ENCODE results near the gene RAB27A.
"Not testable (repeated sequence)": the region's sequence is repeated elsewhere in the genome, so short reads cannot be mapped to it uniquely, and the experiment has no call there.

RAB27A gene

DNA sequence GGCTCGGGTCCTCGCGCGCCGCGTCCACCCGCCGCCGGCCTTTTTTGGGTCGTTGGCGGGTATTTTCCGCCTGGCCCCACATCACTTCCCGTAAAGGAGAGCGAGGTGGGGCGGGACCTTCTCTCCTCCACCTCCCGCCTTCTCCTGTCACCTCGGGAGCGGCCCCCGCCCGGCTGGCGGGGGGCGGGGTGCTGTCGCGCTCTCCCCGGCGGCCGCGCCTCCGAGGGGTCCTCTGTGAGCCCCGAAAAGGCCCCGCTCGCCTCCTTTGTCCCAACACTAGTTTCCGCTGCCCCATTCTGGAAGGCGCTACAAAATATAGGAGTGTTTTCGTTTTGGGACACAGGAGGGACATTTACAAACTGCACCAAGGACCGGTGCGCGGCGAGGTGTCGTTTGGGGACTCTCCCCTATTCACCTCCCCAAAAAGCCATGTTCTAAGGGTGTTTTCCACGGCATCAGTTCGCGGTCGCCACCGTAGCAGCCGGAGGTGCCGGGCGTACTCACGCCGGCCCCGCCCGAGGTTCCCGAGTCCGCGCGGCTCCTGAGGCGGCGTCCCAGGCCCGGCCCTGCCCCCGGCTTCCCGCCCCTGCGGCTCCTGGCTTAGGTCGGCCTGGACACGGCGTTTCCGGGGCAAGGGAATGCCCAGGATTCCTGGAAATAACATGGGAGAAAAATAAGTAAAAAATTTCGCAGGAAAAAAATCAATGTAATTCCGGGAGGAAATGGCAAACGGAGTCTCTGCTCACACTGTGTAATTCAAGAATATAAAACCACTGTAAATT lies at the start of gene RAB27A:
Gene RAB27A (minus strand): TSS at position 68 of the 782 bp plus-strand sequence. CDS start 54,879 bp downstream, outside the sequence.
- peak; percentile 66 to 76 for DNase-seq
- peak; percentile 43 for TF ChIP-seq POLR2A (IDR thresholded peaks at IDR 0.05; ENCODE audit: low read length)
- no peak for TF ChIP-seq GATA1 (IDR thresholded peaks at IDR 0.05; ENCODE audit: low read depth, low read length)

DNA sequence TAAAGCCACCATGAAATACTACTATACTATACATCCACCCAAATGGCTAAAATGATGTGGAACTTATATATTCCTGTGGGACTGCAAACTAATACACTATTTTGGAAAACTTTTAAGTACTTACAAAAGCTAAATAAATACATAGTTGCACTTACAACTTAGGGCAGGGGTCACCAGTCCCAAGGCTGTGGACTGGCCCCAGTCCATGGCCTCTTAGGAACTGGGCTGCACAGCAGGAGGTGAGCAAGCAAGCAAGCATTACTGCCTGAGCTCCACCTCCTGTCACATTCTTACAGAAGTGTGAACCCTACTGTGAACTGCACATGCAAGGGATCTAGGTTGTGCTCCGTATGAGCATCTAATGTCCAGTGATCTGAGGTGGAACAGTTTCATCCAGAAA lies 47.5 kb upstream of the RAB27A start:
- TF ChIP-seq GATA1 (IDR thresholded peaks at IDR 0.05; ENCODE audit: low read depth, low read length): no peak
- TF ChIP-seq POLR2A (IDR thresholded peaks at IDR 0.05; ENCODE audit: low read length): no peak
- DNase-seq: no peak

DNA sequence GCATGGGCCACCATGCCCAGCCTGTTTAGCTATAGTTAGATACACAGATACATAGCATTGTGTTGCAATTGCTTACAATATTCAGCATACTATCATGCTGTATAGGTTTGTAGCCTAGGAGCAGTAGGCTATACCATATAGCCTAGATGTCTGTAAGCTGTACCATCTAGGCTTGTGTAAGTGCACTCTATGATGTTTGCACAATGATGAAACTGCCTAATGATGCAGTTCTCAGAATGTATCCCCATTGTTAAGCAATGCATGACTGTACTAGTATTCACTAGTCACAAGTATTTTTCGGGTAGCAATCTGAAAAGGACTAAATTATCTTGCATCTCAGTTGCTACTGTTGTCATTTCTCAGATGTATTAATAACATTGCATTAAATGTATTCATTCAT lies 45.4 kb upstream of the RAB27A start:
- DNase-seq: no peak
- no peak for TF ChIP-seq GATA1 (IDR thresholded peaks at IDR 0.05; ENCODE audit: low read depth, low read length)
- TF ChIP-seq POLR2A (IDR thresholded peaks at IDR 0.05; ENCODE audit: low read length): no peak

DNA sequence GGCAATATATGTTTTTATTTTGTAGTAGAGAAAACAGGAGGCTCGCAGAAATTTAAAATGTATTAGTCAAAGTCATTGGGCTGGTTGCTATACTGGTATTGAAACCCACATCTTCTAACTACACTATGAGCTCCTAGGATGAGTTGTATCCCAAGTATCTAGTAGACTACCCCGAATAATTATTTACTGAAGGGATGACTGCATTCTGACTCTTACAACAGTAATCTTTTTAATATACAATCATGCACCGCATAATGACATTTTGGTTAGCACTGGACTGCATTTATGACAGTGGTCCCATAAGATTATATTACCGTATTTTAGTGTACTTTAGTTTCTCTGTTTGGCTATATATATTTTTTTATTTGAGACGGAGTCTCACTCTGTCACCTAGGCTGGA lies 44.8 kb upstream of the RAB27A start:
- TF ChIP-seq POLR2A (IDR thresholded peaks at IDR 0.05; ENCODE audit: low read length): no peak
- no peak for DNase-seq

DNA sequence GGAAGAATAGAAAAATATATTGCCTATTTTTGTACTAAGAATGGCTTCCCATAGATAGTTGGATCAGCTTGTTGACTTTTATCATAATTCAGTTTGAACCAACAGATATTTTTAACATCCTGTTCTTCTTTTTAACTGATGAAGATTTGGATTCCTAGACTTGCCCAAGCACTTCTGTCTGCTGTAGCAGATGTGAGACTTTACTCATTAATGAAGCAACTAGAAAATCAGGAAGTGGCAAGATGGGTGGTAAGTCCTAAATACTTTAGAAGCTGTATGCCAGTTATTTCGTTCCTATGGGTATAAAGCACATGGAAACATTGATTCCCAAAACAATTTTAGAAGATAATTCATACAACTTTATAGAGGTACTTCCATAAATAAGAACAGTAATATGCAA lies 37.8 kb upstream of the RAB27A start:
- TF ChIP-seq POLR2A (IDR thresholded peaks at IDR 0.05; ENCODE audit: low read length) (no peak), GATA1 (IDR thresholded peaks at IDR 0.05; ENCODE audit: low read depth, low read length) (no peak)
- no peak for DNase-seq

DNA sequence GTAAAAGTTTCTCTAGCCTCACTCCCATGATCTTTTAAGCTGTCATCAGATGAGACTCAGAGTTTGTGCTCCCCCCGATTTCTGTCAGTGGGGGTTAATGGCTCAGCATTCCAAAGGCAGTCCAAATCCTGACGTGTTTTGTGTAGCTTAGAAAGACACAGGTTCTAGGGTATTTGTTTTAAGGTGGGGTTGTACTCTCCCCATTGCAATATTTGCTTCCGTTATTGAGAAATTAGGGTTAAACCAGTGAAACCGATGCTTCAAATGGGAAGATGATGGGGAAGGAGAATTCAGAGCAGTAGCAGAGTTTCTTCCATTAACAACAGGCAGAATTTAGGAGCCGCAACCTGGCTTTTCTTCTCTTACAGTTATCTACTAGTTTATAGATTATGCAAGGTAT lies 32.9 kb upstream of the RAB27A start:
- no peak for TF ChIP-seq GATA1 (IDR thresholded peaks at IDR 0.05; ENCODE audit: low read depth, low read length)
- TF ChIP-seq POLR2A (IDR thresholded peaks at IDR 0.05; ENCODE audit: low read length): no peak
- DNase-seq: no peak

DNA sequence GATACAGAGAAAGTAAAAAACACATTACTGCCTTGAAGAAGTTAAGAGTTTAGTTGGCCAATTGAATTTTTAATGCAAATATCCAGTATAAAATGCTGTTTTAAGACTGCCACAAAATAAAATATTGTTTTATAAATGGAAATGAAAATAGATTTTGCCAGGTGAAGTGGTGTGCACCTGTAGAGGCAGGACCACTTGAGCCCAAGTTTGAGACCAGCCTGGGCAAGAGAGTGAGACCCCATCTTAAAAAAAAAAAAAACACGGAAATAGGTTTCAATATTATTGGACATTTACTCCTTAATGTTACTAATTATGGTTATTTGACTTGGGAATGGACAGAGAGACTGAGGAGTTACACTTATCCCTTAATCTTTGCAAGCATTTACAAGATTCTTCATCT lies 31.4 kb upstream of the RAB27A start:
- TF ChIP-seq GATA1 (IDR thresholded peaks at IDR 0.05; ENCODE audit: low read depth, low read length) (no peak), POLR2A (IDR thresholded peaks at IDR 0.05; ENCODE audit: low read length) (no peak)
- DNase-seq: no peak

DNA sequence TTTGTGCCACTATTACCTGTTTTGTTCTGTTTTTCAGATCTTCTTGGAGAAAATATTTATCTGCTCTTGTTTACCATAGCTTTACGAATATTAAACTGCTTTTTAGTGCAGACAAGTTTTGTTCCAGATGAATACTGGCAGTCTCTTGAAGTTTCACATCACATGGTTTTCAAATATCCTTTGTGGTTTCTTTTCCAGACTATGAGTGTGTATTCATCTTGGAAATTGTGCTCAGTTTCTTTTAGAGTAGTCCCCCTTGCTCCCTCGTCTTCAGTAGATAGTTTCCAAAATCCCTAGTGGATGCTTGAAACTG lies 30.6 kb upstream of the RAB27A start:
- TF ChIP-seq GATA1 (IDR thresholded peaks at IDR 0.05; ENCODE audit: low read depth, low read length): no peak
- no peak for TF ChIP-seq POLR2A (IDR thresholded peaks at IDR 0.05; ENCODE audit: low read length)
- peak in 1 of 2 experiments; percentile 41 for DNase-seq

DNA sequence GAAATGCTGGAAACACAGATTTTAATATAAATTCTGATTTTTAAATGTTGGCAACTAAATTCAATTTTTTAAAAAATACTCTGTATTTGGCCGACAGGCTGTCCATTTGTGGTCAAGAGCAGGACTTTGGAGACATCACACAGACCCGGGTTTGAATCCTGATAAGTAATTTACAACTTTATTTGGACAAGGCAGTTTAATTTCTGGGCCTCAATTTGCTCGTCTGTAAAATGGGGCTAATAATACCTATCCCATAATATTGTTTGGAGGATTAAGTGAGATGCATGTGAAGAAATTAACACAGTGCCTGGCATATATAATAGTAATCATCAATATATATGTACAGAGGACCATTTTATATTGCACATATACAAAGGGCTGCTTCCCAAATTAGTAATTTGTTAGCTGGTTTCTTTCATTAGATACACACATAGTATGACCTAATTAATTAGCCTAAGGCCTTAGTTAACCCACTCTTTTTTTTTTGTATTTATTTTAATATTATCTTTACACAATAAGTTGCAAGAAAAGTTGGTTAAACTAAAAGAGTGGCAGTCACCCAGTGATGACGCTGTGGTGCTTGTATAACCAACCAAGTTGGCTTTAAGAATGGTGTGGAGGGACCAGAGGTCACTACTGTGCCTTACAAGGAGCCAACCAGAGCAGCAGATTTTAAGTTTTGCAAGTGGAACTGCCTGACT lies 30.1 kb upstream of the RAB27A start:
- TF ChIP-seq GATA1 (IDR thresholded peaks at IDR 0.05; ENCODE audit: low read depth, low read length) (no peak), POLR2A (IDR thresholded peaks at IDR 0.05; ENCODE audit: low read length) (no peak)

DNA sequence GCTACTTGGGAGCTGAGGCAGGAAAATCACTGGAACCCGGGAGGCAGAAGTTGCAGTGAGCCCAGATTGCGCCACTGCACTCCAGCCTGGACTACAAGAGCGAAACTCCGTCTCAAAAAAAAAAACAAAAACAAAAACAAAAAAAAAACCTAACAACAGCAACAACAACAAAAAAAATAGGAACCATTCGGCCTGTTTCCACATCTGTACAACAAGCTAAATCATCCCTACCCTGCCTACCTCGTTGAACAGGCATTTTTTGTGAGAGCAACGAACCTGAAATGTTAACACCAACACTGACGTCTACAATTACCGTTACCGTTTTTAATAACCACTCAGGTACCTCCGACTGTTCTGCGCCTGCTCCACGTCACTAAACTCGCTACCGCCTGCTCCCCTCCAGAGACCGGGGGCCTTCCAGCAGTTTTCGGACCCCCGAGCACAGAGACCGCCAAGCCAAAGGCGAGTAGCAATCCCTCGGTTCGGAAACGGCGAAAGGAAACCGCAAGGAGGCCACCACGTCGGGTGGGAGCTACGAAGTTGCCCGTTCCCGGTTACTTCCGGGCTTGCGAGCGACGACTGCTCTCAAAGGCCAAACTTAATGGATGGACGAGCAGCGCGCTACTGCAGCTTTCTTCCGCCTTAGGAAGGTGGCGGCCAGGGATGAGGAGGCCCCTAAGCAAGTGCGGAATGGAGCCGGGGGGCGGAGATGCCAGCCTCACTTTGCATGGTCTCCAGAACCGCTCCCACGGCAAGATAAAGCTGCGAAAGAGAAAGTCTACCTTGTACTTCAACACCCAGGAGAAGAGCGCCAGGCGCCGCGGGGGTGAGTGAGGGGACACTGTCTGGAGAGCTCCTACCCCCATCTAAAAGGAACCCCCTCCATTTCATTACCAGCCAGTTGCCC lies 29.2 kb upstream of the RAB27A start, which contains the start of the genes PIGB and PIGBOS1:
Gene PIGB (plus strand): TSS at position 635 of the 907 bp plus-strand sequence. CDS start 29 bp downstream, at position 664.
Gene PIGBOS1 (minus strand): TSS at position 536 of the 907 bp plus-strand sequence. CDS start 1,331 bp downstream, outside the sequence.
- DNase-seq: peak; percentile 92 to 94
- no peak for TF ChIP-seq GATA1 (IDR thresholded peaks at IDR 0.05; ENCODE audit: low read depth, low read length)
- TF ChIP-seq POLR2A (IDR thresholded peaks at IDR 0.05; ENCODE audit: low read length): peak; percentile 95

More for the DNA sequence above, 30.1 kb upstream of the RAB27A start:
- peak; percentile 51 to 67 for DNase-seq

DNA sequence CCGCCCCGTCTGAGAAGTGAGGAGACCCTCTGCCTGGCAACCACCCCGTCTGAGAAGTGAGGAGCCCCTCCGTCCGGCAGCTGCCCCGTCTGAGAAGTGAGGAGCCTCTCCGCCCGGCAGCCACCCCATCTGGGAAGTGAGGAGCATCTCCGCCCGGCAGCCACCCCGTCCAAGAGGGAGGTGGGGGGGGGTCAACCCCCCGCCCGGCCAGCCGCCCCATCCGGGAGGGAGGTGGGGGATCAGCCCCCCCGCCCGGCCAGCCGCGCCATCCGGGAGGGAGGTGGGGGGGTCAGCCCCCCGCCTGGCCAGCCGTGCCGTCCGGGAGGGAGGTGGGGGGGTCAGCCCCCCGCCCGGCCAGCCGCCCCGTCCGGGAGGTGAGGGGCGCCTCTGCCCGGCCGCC lies 13.2 kb upstream of the RAB27A start:
- DNase-seq: not testable (repeated sequence)

DNA sequence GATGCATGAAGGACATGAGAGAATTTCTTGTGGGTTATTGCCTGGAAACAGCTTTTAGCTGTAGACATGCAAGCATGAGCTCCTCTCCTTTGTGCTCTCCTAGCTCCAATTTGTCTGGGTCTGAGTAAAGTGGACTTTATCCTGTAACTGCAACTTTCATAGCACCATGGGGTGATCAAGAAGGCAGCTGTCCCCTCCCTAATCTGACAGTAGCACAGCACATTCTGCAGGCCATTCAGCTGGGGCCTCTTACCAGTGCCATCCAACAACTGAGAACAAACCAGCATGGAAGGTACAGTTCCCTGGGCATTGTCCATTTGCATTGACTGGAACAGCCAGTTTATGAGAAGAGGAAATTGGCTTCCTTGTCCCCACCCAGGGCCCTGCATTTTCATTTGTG lies 7.7 kb upstream of the RAB27A start:
- no peak for TF ChIP-seq GATA1 (IDR thresholded peaks at IDR 0.05; ENCODE audit: low read depth, low read length)
- no peak for TF ChIP-seq POLR2A (IDR thresholded peaks at IDR 0.05; ENCODE audit: low read length)
- peak; percentile 46 to 76 for DNase-seq

DNA sequence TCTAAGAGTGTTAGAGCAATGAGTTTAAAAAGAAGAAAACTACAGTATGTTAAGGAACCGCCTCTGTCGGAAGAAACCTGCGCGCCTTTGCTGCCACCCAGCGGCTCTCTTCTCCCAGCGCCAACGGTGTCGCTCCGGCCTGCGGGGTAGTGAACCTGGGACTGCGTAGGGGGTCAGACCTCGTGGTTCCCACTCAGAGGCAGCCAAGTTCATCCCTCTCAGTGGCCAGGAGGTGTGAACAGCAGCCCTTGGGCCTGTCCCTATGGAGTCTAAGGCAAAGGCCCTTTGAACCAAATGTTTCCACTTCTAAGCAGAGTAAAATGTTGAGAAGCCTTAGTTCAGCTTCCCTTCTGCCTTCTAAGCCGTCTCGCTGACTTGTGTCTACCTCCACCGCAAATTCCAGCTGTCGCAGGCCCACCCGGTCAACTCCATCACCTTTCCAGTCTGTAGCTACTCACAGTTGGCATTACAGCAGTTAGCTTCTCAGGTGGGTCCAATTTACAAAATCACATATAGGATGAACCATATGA lies 980 bp upstream of the RAB27A start:
- DNase-seq: peak; percentile 82 to 88
- TF ChIP-seq GATA1 (IDR thresholded peaks at IDR 0.05; ENCODE audit: low read depth, low read length): no peak
- no peak for TF ChIP-seq POLR2A (IDR thresholded peaks at IDR 0.05; ENCODE audit: low read length)
